H1 (cell line): ENCODE data around the gene GUCA1A. TPM values are rescaled to one million over a fixed set of nuclear protein-coding genes. Genes with fewer than 3 reads are reported as not detected.

Source experiments
- CHD7 ChIP-seq: fragments of 300-600 bp; sonication (generic); IDR thresholded peaks from 2 replicates; pipeline ENCODE4 v1.7.1; 2012; ENCODE audit warnings: low read length, moderate library complexity, mild to moderate bottlenecking, inconsistent platforms; ENCODE audit not compliant: insufficient replicate concordance
- HDAC6 ChIP-seq: IDR thresholded peaks from one replicate; pipeline ENCODE4 v1.7.1; 2012; ENCODE audit warnings: low read depth, mild to moderate bottlenecking, inconsistent platforms, low read length, moderate library complexity
- KDM5A ChIP-seq: fragments of 200-600 bp; IDR thresholded peaks from 2 replicates; pipeline ENCODE4 v1.7.1; 2012; ENCODE audit warnings: mild to moderate bottlenecking, low read length, inconsistent platforms, mixed read lengths
- POLR2A ChIP-seq, 2 experiments: IDR thresholded peaks; 1 replicate in 1 of 2; 2 replicates in 1 of 2; pipeline ENCODE4 v1.6.1; 2011; ENCODE audit warnings: low read depth in 2 of 2, low read length in 2 of 2, mild to moderate bottlenecking in 2 of 2; ENCODE audit errors: control extremely low read depth in 1 of 2
- TCF12 ChIP-seq: IDR thresholded peaks from 2 replicates; pipeline ENCODE4 v1.6.1; 2011; ENCODE audit warnings: low read depth, mild to moderate bottlenecking, low read length
- USF2 ChIP-seq: IDR thresholded peaks from 2 replicates; pipeline ENCODE4 v1.6.1; 2011; ENCODE audit warnings: low read length, improper control_type of control experiment
- polyA plus RNA-seq, 7 experiments: library from polyadenylated mRNA; depleted of rRNA in 3 of 7; stranded (reverse) in 5 of 7; unstranded in 2 of 7; fragments of >200 nt in 5 of 7; fragments of 200-250 nt in 2 of 7; gene quantifications; 1 replicate in 5 of 7; 2 replicates in 1 of 7; 4 replicates in 1 of 7; pipeline versions ENCODE4 v1.2.1 to v1.2.3, GENCODE V29; 2011 to 2013; ENCODE audit warnings: missing spikeins in 2 of 7, mixed read lengths in 2 of 7
- total RNA-seq: library from RNA; stranded (reverse); fragmentation: NEBNext Ultra II Directional; extraction: Animal tissue kit (Norgen Biotek cat#: 25700); gene quantifications from 2 replicates; pipeline ENCODE4 v1.2.1, GENCODE V29; 2021

GUCA1A gene
- total and polyA plus RNA-seq, 2 of the 8 experiments (the other 6 are each of a cell fraction or from before 2014, with no cell fraction given) = 4.6 to 24.6 TPM

GRCh38 chr6:42154461-42155209 lies 18.5 kb upstream of the GUCA1A start (continued):
- TF ChIP-seq CHD7 = no peak
- no peak for TF ChIP-seq HDAC6
- no peak for TF ChIP-seq USF2
- TF ChIP-seq TCF12 = no peak
- TF ChIP-seq POLR2A (IDR thresholded peaks at IDR 0.05; ENCODE audit: control extremely low read depth in 1 of 2, low read depth in 2 of 2, low read length in 2 of 2) = no peak
- no peak for TF ChIP-seq KDM5A
